ENCODE measurements around the gene P2RY6.

GRCh38 chr11:73269459-73270015 is 2.6 kb upstream of the P2RY6 start:
- TF ChIP-seq, protein P1, sequence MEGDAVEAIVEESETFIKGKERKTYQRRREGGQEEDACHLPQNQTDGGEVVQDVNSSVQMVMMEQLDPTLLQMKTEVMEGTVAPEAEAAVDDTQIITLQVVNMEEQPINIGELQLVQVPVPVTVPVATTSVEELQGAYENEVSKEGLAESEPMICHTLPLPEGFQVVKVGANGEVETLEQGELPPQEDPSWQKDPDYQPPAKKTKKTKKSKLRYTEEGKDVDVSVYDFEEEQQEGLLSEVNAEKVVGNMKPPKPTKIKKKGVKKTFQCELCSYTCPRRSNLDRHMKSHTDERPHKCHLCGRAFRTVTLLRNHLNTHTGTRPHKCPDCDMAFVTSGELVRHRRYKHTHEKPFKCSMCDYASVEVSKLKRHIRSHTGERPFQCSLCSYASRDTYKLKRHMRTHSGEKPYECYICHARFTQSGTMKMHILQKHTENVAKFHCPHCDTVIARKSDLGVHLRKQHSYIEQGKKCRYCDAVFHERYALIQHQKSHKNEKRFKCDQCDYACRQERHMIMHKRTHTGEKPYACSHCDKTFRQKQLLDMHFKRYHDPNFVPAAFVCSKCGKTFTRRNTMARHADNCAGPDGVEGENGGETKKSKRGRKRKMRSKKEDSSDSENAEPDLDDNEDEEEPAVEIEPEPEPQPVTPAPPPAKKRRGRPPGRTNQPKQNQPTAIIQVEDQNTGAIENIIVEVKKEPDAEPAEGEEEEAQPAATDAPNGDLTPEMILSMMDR (IDR thresholded peaks at IDR 0.05) = no peak
- TF ChIP-seq POLR2A (IDR thresholded peaks at IDR 0.05) = no peak

All from lower leg skin (tissue), 3 donors.